Muscle of back (tissue), 13 donors: ENCODE measurements around the gene ZSWIM9. TPM values are rescaled to one million over a fixed set of nuclear protein-coding genes. Genes with fewer than 3 reads are reported as not detected.
A peak's percentile ranks its signal among the peaks of the same experiment; 100 is the strongest.

Experiments
- DNase-seq, 3 donors: peaks; one replicate each; pipeline versions ENCODE4 v3.0.0 to v3.0.0-alpha.2; 2013
- long read RNA-seq, 9 donors: transcript quantifications; one replicate each; lab custom pipeline, GENCODE V29; 2026
- polyA plus RNA-seq, 10 donors: library from polyadenylated mRNA; unstranded; fragments of 120-200 nt; gene quantifications; one replicate each; pipeline ENCODE4 v1.2.1, GENCODE V29; 2013; ENCODE audit not compliant: insufficient read length in 10 of 10

The ZSWIM9 gene
- 1 to 10 TPM; 3.8 to 8.1 (median 5.2) TPM for polyA plus RNA-seq
- long read RNA-seq, donor 1, result 0 reads
- long read RNA-seq, donor 2, result 0 reads
- long read RNA-seq, donor 3, result 0 reads
- long read RNA-seq, donor 4, result 0 reads
- long read RNA-seq, donor 5, result 0 reads
- long read RNA-seq, donor 6, result 0 reads
- long read RNA-seq, donor 7, result 0 reads
- long read RNA-seq, donor 8, result 0 reads
- long read RNA-seq, donor 9, result 0 reads

DNA sequence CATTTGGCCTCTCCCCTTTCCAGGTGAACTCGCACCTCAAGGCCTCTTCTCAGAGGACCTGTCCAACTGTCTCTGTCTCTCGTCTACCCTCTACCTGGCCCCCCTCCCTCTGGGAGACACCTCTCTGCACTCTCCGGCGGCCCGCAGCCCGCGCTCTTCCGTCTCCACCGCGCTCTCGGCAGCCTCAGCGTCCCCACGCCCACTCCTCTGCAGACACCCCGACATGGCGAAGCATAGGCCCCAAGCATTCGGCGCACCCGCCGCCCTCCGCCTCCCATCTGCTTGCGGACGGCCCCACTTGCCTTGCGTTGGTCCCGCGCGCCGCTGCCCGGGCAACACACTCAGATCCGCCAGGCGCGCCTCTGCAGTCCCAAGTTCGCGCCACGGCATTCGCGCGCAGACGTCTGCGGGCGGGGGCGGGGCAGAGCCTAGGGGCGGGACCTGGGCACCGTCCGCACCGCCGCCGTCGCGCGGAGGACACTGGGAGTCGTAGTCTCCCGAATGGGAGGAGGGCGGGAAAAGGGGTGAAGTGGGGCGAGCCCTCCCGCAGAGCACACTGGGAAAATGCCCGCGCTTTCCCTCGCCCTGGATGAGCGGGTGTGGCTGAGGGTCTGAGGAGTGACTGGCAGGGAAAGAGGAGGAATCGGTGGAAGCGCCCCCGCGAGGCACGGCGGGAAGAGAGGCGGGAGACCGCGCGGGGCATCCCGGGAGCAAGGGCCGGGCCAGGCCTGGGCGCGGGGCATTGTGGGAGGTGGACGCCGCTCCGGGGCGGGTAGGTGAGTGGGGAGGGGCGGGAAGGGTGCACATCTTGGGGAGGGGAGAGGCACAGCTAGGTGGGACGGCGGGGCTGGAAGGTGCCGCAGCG, at the start of gene ZSWIM9, which contains the start of gene LIG1:
Gene ZSWIM9 (plus strand): TSS at position 742 of the 865 bp plus-strand sequence. CDS start 1,123 bp downstream, outside the sequence.
Gene LIG1 (minus strand): TSS at position 406 of the 865 bp plus-strand sequence. CDS start 4,778 bp downstream, outside the sequence.
- peak; percentile 94 to 99 (median 96) for DNase-seq

DNA sequence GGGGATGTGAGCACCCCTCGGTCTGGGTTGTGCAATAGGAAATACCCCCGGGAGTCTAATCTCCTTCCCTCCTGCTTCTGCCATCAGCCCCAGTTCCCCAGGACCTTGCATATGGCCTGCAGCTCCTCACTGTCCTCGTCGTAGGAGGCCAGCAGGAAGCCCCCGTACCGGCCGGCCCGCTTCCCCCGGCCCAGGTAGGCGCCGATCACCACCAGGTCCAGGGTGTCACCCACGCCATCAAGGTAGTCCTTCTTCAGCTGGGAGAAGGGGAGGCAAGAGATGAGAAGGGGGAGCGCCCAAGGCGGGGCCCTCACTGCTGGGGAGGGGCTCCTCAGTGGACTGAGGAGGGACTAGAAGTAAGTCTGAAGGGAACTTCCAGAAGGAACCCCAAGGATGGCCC, 49.4 kb upstream of the ZSWIM9 start:
- no peak for DNase-seq

DNA sequence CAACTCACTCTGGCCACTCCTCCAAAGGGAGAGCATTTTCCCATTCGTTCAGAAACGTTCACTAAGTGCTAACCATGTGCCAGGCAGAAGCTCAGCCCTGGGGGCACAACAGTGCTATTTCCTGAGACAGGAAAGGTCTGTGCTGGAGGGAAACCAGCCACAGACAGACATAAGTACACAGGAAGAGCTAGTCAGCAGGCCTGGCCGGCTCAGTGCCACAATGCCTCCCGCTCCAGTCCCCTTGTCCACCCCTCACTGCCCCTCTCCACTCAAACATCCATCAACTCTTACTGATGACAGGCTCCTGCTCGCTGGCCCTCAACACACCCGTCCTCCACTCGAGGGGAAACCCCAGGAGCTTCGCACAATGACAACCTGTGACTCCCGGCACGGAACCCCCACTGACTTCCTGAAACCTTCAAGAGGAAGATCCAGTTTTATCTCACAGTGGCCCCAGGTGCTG, 48.5 kb upstream of the ZSWIM9 start:
- peak in 1 of 3 donors; percentile 29 for DNase-seq

DNA sequence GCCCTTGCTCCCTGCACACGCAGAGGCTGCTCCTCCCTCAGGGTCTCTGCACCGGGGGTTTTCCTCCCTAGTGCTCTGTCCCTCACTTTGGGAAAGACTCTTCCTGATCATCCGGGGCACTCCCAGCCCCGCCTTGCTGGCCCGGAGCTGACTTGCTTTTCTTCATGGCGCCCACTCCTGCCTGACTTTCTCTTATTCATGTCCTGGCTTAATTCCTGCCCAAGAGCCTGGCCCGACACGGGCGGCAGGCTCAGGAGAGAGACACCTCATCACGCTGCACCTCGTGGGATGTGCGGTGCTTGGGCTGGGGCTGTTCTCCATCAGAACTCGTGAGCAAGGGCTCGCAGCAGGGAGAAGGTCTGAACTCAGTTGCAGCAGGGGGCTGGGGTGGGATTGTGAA, 48.1 kb upstream of the ZSWIM9 start:
- DNase-seq, result no peak

GRCh38 chr19:48123907-48124651, 46.4 kb upstream of the ZSWIM9 start:
- no peak for DNase-seq

GRCh38 chr19:48127561-48127960, 42.9 kb upstream of the ZSWIM9 start:
- no peak for DNase-seq

DNA sequence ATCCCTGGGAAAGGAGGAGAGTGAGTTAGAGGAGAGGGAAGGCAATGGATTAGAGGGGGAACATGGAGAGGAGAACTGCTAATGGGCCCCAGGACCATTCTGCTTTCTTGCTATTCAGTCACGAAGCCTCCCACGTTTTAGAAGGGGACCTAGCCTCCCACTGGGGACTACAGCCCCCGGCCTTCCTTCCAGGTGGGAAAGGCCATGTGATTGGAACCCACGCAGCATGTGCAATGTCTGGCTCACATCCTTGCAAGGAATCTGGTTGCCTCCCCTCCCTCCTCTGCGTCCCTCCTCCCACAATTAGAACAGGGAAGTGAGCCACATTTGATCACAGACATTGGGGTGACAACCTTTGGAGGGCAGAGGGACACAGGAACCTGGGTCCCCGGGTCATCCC, 37.4 kb upstream of the ZSWIM9 start:
- no peak for DNase-seq

DNA sequence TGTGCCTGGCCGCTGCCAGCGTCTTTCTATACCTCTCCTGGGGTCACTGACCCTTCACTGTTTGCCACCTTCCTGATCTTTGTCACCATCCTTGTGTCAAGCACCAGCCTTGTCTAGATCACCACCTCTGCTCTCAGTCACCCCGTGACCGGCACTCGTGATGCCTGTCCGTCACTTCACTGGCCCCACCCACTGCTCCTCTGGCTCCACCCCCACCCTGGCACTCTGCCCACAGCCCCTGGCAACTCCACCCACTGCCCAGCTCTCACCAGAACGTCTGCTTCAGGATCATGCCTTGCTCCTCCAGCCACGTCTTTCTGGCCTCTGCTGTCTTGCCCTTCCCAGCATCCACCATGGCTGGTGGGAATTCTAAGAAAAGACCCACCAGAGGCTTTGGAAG, 35.1 kb upstream of the ZSWIM9 start:
- DNase-seq, result no peak

- DNase-seq, result no peak
Measured at GRCh38 chr19:48136547-48136946, 33.9 kb upstream of the ZSWIM9 start.

GRCh38 chr19:48137411-48137810, 33.1 kb upstream of the ZSWIM9 start:
- DNase-seq, result no peak

GRCh38 chr19:48139053-48139452, 31.4 kb upstream of the ZSWIM9 start:
- DNase-seq, result no peak

- DNase-seq, result no peak
Measured at GRCh38 chr19:48147597-48148175, 22.8 kb upstream of the ZSWIM9 start.

GRCh38 chr19:48148576-48148975, 21.9 kb upstream of the ZSWIM9 start:
- DNase-seq, result no peak

GRCh38 chr19:48149430-48149829, 21.1 kb upstream of the ZSWIM9 start:
- peak in 2 of 3 donors; percentile 14 to 62 for DNase-seq

GRCh38 chr19:48152551-48152950, 17.9 kb upstream of the ZSWIM9 start:
- DNase-seq, result peak; percentile 41 to 75 (median 63)

- no peak for DNase-seq
Measured at GRCh38 chr19:48154003-48154402, 16.5 kb upstream of the ZSWIM9 start.

GRCh38 chr19:48158210-48158790, 12.2 kb upstream of the ZSWIM9 start:
- DNase-seq, result no peak

DNA sequence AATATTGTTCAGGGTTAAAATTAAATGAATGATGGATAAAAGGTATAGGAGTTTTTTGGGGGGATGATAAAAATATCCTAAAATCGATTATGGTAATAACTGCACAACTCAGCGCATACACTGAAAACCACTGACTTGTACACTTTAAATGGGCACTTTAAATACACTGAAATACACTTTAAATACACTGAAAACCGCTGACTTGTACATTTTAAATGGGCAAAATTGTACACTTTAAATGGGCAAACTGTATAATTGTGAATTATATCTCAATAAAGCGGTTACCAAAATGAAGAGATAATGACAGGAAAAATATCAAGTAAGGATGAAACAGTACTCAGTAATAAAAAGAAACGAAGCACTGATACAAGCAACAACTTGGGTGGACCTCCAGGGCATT, 1.8 kb upstream of the ZSWIM9 start:
- no peak for DNase-seq

GRCh38 chr19:48169578-48169938, 922 bp upstream of the ZSWIM9 start:
- DNase-seq, result peak in 2 of 3 donors; percentile 34 to 40

DNA sequence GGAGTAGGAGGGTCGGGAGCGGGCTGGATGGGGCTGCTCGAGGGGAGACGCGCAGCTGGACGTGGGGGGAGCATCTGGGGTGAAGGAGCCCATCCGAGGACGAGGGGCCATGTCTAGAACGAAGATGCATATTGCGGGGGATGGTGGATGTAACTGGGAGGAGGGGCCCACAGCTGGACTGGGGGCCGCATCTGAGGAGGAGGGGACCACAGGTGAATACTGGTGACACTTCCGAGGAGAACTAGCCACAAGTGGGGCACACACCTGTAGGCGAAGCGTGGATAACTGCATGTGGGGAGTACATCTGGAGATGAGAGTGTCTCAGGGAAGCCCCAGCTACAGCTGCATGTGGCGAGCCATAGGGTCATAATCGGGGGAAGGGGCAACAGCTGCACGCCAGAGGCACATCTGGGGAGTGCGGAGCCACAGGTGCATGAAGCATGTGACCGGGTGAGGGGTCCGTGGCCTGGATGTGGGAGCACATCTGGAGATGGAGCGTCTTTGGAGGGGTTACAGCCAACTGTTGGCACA, 402 bp downstream of the ZSWIM9 start:
- no peak for DNase-seq

- no peak for DNase-seq
Measured at GRCh38 chr19:48171710-48172109, 1.2 kb downstream of the ZSWIM9 start.
